GM18873 (cell line): ENCODE results near the gene BLID.

ENCODE experiments used
- ATAC-seq: cut with Tn5 transposase; IDR thresholded peaks from one replicate; pipeline ENCODE4 v1.9.1; 2021; ENCODE audit warnings: mild to moderate bottlenecking, moderate library complexity, moderate number of reproducible peaks; ENCODE audit not compliant: unreplicated experiment, low FRiP score

Gene BLID

DNA sequence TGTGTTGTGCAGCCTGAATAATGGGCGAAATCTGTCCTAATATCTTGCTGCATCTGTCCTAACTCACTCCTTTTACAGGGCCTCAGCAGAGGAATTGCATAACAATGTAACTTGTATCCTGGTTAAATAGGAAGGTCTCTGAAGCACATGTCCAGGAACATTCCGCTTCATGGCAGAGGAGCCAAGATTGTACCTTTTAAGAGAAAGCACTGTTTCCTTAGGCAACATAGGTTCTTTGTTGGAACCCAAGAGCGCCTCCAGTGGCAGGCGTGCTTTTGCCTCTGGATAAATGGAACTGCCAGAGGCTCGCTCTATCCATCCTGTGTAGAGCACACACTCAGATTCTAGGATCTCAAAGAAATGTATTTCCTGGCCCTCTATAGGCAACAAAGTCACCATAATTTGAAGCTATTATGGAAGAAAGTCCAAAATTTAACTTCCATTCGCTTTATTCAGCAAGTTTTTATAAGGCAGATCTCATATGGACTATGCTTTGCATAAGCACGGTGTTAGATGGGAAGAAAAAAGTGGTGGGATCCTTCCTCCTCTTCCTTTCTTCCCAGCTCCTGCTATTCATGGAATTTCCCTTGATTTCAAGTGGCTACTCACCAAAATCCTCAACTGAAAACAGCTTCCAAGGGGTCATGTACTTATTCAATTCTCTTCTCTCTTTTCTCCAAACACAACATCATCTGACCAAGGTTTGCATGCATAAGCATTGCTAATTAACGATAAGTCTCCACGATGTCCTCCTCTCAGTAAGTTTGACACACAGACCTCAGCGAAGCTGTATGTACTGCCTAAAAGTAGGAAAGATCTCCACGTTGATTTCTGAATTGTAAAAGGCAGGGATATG is at the start of gene BLID:
Gene BLID, minus strand, starts transcription at position 692 of the 856 bp plus-strand sequence. Its CDS starts 293 bp downstream, at position 399.
- no peak for ATAC-seq

- ATAC-seq: no peak
These were observed 47.2 kb upstream of the BLID start for GRCh38 chr11:122163053-122163819.

DNA sequence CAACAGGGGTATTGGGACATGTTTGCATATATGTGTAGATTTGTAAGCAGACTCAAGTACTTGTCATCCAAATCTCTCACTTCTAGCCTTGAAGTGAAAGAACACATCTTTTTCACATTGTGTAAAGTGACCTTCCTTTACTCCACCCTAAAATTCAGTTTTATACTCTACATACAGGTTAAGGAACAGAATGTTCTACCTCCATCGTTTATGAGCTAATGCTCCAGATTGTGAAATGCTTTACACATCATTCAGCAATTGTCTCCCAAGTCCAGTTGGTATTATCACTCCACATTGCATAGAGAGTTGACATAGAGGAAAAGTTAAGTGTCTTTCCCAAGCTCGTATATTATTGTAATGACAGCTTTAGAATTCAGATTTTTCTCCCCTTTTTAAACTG is 46.1 kb upstream of the BLID start:
- no peak for ATAC-seq

GRCh38 chr11:122160841-122161590 is 45.0 kb upstream of the BLID start:
- no peak for ATAC-seq

GRCh38 chr11:122159861-122160260 is 43.8 kb upstream of the BLID start:
- no peak for ATAC-seq

- no peak for ATAC-seq
These were observed 43.2 kb upstream of the BLID start for GRCh38 chr11:122159173-122159721.

DNA sequence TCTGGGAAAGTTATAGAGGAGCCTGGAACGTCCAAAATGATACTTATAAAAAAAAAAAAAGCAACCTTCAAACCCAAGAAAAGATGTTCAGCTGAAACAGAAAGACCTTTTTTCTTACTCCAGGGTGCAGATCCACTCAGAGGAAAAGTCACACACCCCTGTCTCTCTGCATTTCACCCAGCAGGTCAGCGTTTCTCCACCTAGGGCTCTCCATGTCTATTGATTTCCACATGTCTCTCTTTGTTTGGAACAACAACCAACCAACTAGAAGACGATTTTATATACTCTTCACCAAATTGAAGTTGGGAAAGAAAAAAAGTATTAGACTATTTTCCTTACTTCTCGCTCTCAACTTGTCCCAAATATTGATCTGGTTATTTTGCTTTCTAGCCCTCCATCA is 42.2 kb upstream of the BLID start:
- ATAC-seq: no peak

DNA sequence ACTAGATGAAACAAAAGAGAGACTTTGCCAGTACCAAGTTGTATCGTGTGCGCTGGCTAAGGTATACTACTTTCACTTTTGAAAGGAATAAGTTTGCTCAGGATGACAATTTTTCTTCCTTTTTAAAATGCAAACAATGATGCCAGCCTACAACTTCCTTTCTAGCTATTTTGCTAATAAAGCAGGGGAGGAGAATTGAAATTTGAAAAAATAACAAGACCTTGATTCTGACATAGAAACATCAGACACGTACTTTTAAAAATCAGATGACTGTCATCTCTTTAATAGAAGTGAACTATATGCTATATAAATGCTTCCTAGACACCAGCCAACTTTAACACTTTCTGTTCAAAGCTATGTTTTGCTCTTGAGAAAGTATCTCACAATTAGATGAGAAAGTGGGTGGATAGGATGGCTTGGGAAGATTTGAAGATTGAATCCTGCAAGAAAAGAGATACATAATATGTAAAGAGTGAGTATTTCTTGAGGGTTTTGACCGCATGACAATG is 41.7 kb upstream of the BLID start:
- no peak for ATAC-seq

DNA sequence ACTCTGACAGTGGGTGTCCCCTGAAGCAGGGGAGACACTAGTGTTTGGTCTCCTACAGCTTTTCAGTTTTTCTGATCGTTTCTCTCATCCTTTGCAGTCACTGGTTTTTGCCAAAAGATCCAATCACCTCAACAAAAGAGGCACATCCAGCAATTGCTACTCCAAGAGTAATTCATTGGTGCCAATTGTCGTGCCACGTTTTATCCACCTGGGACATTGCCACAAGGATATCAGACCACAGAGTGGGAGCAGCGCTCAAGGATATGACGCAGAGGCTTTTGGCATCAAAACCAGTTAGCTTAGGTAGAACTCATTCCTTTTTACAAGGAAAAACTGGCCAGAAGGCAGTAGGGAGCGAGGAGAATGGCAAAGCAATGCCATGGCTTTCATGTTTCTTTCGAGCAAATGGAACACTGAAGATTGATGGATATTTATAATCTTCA is 40.9 kb upstream of the BLID start:
- no peak for ATAC-seq

GRCh38 chr11:122155765-122156527 is 39.9 kb upstream of the BLID start:
- ATAC-seq: no peak

DNA sequence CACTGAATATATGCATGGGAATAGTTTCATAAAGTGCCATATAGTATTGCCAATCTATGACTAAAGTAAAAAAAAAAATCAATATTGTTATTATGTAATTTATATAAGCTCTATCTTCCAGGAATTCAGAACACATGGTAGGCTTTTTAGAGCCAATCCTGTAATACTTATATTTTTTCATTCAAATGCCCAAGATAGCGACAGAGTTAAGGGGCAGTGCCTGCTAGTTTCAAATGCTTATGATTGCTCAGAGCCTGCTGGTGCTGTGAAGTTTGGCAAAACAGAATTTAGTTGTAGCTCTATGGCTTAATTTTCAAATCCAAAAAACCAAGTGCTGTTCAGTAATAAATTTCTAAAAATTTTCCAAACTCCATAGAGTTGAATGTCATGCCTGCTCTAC is 39.0 kb upstream of the BLID start:
- ATAC-seq: no peak

DNA sequence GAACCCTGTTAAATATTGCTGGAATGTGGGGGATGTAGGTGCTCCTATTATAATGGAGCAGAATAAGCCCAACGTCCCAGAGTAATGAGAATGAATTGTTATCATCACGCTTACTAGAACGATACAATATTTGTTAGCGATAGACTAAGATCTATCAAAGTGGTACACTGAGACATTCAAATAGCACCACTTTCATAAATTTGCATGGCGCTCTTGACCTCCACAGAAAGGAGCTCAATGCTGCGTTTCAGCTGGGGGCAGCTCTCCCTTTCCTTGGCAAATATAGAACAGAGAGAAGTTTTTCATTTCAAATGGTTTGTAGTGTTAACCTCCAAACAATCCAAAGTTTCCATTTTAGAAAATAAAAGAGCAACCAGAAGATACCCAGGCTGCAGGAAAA is 38.2 kb upstream of the BLID start:
- ATAC-seq: no peak

DNA sequence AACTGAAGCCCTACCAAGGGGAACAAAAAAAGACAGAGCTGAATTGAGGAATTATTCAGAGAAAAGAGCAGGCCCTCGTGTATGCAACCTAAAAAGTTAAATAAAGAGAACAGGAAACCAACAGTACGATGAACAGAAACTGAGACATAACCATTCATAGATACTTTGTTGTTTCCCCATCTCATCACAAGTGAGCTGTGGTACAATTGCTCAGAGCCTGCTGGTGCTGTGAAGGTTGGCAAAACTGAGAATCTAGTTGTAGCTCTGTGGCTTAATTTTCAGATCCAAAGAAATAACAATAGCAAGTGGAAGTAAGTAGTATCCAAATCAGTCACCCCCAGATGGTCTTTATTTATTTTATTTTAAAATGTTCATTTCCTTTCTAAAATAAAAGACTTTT is 37.7 kb upstream of the BLID start:
- ATAC-seq: no peak

DNA sequence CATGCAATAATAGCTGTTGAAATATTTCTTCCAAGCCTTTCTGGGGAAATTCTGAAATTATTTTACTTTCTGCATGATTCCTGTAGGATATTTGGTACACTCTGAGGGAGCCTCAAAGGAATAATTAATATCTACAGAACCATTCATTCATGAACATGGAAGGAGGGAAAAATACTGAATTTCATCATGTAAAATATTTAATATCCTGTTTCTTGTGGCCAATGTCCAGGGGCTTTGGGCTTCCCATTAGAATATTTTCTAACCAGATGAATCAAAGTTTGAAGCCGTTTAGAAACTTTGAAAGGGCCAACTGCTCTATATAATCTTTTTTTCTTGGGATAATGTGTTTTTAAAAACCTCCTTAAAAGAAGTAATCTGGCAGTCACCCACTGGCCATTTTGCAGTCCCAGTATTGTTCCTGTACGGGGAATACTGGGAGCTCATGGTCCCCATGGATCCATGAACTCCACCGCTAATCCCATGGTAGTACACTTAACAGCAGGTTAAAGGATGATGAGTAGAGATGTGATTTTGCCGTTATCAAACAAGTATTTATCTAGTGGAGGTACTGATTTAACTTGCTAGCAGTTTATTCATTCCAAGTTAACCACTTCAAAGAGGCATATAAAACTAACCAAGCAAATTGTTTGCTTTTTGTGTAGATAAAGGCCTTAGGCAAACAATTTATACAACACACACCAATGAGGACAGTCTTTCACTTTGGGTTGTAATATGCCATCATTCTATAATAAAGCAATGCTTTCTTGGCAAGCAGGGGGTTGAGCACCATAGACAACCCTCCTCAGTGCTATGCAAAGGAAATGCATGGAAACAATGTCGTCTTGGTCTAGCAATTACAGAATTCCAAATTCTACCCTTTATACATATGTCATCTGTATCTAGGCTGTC is 34.5 kb upstream of the BLID start:
- no peak for ATAC-seq

- no peak for ATAC-seq
These were observed 33.2 kb upstream of the BLID start for GRCh38 chr11:122149202-122149601.

DNA sequence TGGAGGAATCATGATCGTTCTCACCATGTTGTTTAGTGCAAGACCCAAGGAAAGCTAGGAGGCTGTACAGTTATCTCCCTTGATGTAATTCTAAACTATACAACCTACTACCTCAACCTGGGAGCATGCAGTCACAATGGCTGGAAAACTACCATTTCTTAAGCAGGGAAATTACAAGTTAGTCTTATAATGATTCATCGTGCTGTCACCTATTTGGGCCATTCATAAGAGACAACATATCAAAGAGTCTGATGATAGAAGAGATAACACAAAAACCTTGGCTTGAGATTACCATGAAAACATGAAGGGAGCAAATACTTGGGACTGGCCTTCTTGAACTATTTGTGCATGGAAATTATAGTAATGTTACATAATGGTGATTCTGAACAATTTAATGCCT is 30.5 kb upstream of the BLID start:
- ATAC-seq: no peak

GRCh38 chr11:122145715-122146274 is 29.8 kb upstream of the BLID start:
- no peak for ATAC-seq

GRCh38 chr11:122144752-122145151 is 28.7 kb upstream of the BLID start:
- no peak for ATAC-seq
